SK-N-MC (cell line): ENCODE results near the gene DNER.

Source experiments
- DNase-seq: peaks from one replicate; pipeline ENCODE4 v3.0.0-alpha.2; 2011; ENCODE audit warnings: low read depth, low spot score
- H3K27ac ChIP-seq: fragments of 200-600 bp; sonication (generic); 2 replicates; pipeline ENCODE4 v1.5.1; 2016; ENCODE audit warnings: mixed run types
- H3K36me3 ChIP-seq: fragments of 200-600 bp; sonication (generic); 2 replicates; pipeline ENCODE4 v1.6.1; 2017; ENCODE audit warnings: antibody characterized with exemption, low read length, mixed read lengths; ENCODE audit not compliant: insufficient read depth
- H3K4me3 ChIP-seq: fragments of 200-600 bp; sonication (generic); 2 replicates; pipeline ENCODE4 v1.5.1; 2016
- H3K9ac ChIP-seq: fragments of 200-600 bp; sonication (generic); 2 replicates; pipeline ENCODE4 v1.8.0; 2017; ENCODE audit warnings: mixed run types, mixed read lengths; ENCODE audit not compliant: insufficient read length
- H3K9me3 ChIP-seq: fragments of 200-600 bp; sonication (generic); 2 replicates; pipeline ENCODE4 v1.6.1; 2017; ENCODE audit warnings: low read depth, mild to moderate bottlenecking, antibody characterized with exemption, low read length, moderate library complexity, mixed read lengths
- EZH2 ChIP-seq: fragments of 200-600 bp; sonication (generic); IDR thresholded peaks from one replicate; pipeline ENCODE4 v1.6.1; 2017; ENCODE audit warnings: antibody characterized with exemption
- FOXP2 ChIP-seq: optimal IDR thresholded peaks from 2 replicates; pipeline ENCODE3; 2011; ENCODE audit warnings: mild to moderate bottlenecking, moderate library complexity; ENCODE audit not compliant: insufficient read depth; ENCODE audit errors: extremely low read length, control extremely low read depth
- POLR2AphosphoS5 ChIP-seq: IDR thresholded peaks from 2 replicates; pipeline ENCODE4 v1.6.1; 2012; ENCODE audit warnings: mild to moderate bottlenecking, low read depth, low read length, borderline replicate concordance

The DNER gene

DNA sequence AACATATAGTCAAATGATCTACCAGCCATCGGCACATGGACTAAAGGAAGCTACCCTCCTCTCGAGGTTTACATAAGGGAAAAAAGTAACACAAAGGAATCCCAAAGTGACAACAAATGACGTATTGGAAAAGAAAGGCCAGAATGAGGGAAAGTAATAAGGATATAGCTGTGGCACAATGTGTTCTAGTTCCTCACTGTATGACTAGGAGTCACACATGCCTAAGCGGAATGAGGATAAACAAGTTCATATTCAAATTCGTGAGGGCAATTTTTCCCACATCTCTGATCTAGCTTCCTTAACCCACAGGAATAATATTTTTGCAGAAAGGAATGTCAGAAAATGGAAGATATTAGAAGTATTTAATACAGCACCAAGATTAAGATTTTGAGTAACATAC is 281.0 kb downstream of the DNER start:
- no peak for DNase-seq
- no peak for TF ChIP-seq FOXP2
- TF ChIP-seq EZH2: no peak
- no peak for TF ChIP-seq POLR2AphosphoS5
- H3K9me3 ChIP-seq: no peaks in the 10 kb centered on the region
- H3K9ac ChIP-seq: no peak overlapping the region
- no peak overlapping the region for H3K27ac ChIP-seq
- H3K36me3 ChIP-seq: no peaks in the 10 kb centered on the region
- H3K4me3 ChIP-seq: no peak overlapping the region

GRCh38 chr2:229431327-229431954 is 282.9 kb downstream of the DNER start:
- TF ChIP-seq EZH2 (no peak), POLR2AphosphoS5 (no peak), FOXP2 (no peak)
- Histone ChIP-seq H3K4me3 (no peak overlapping the region), H3K9ac (no peak overlapping the region), H3K27ac (no peak overlapping the region), H3K9me3 (no peaks in the 10 kb centered on the region), H3K36me3 (no peaks in the 10 kb centered on the region)
- peak; percentile 55 for DNase-seq

DNA sequence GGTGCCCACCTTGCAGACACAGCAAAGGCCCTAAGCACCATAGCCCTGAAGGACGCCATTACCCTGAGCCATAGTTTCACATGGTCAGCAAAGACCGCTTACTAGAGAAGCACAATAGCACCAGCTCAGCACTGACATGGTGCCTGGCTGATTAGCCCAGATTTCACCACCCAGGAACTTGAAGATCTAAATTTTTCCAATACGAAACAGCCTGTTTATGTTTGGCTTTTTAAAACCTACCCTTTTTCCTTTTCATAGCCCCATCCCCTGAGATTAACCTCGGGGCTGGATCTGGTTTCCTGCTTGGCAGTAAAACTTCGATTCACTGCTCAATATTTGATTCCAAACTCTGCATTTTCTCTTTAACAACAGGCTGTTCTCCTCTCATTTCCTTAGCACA is 284.8 kb downstream of the DNER start:
- Histone ChIP-seq H3K9me3 (no peaks in the 10 kb centered on the region), H3K36me3 (no peaks in the 10 kb centered on the region), H3K4me3 (no peak overlapping the region), H3K27ac (no peak overlapping the region), H3K9ac (no peak overlapping the region)
- TF ChIP-seq FOXP2: no peak
- TF ChIP-seq EZH2: no peak
- TF ChIP-seq POLR2AphosphoS5: no peak
- no peak for DNase-seq

DNA sequence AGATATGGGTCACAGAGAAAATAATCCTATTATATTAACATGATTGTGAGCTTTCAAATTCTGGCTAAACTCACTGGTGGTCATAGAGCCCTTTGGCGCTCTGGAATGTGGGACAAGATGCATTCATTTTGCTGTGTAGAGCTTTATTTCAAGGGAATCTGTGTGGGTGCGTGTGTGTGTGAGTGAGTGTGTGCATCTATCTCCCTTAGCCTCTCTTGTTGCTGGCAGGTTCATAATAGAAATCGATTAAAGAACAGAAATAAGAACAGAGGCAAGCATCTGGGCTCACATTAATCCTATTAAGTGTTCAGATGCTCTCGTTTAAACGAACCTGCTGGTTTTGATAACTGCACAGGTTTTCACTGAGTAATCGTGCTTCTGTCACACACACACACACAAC is 287.9 kb downstream of the DNER start:
- Histone ChIP-seq H3K9me3 (no peaks in the 10 kb centered on the region; the same call in 1 of the 2 replicates), H3K36me3 (no peaks in the 10 kb centered on the region), H3K9ac (no peak overlapping the region), H3K4me3 (no peak overlapping the region), H3K27ac (no peak overlapping the region)
- DNase-seq: no peak
- TF ChIP-seq POLR2AphosphoS5: no peak
- no peak for TF ChIP-seq FOXP2
- no peak for TF ChIP-seq EZH2

DNA sequence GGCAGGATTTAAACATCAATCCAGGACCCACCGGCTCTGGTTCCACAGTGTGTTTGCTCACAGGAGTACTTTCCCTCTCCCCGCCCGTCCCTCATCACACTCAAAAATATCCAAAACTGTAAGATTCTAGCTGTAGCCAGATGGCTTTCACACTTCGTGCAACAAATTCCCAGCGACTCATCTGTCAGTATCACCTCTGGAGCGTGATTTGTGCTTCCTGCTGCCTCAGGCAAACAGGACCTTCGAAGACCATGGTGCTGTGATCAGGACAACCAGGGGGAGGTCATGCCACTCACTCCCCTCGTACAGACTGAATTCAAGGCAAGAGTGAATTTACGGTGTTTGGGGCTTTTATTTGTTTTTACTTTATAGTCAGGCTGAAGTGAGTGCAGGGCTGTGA is 288.8 kb downstream of the DNER start:
- Histone ChIP-seq H3K9ac (no peak overlapping the region), H3K9me3 (no peaks in the 10 kb centered on the region; the same call in 1 of the 2 replicates), H3K27ac (no peak overlapping the region), H3K36me3 (no peaks in the 10 kb centered on the region), H3K4me3 (no peak overlapping the region)
- no peak for TF ChIP-seq FOXP2
- TF ChIP-seq POLR2AphosphoS5: no peak
- TF ChIP-seq EZH2: no peak
- DNase-seq: no peak

GRCh38 chr2:229422063-229422462 is 292.3 kb downstream of the DNER start:
- DNase-seq: no peak
- Histone ChIP-seq H3K4me3 (no peak overlapping the region), H3K9me3 (no peaks in the 10 kb centered on the region; the same call in 1 of the 2 replicates), H3K27ac (no peak overlapping the region), H3K9ac (no peak overlapping the region), H3K36me3 (no peaks in the 10 kb centered on the region)
- TF ChIP-seq FOXP2: no peak
- TF ChIP-seq EZH2: no peak
- no peak for TF ChIP-seq POLR2AphosphoS5

DNA sequence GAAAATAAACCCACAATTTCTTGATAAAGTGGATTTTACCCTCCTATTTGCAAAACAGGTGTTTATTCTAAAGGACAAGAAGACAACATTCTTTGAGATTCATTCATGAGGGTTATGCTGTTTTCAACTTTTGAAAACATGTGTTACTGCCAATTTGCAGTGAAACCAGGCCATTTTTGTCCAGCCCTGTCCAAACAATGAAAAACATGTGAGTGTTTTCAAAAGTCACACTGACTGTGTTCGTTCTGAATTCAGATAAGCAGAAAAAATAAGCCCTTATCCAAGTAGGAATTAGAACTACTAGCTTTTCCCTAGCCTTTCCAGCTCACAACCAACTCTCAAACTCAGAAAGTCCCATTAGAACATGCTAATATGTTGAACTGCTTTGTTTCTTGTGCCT is 295.2 kb downstream of the DNER start:
- DNase-seq: no peak
- TF ChIP-seq POLR2AphosphoS5 (no peak), EZH2 (no peak), FOXP2 (no peak)
- Histone ChIP-seq H3K9me3 (no peaks in the 10 kb centered on the region; the same call in 1 of the 2 replicates), H3K27ac (no peak overlapping the region), H3K4me3 (no peak overlapping the region), H3K9ac (no peak overlapping the region), H3K36me3 (no peaks in the 10 kb centered on the region)

DNA sequence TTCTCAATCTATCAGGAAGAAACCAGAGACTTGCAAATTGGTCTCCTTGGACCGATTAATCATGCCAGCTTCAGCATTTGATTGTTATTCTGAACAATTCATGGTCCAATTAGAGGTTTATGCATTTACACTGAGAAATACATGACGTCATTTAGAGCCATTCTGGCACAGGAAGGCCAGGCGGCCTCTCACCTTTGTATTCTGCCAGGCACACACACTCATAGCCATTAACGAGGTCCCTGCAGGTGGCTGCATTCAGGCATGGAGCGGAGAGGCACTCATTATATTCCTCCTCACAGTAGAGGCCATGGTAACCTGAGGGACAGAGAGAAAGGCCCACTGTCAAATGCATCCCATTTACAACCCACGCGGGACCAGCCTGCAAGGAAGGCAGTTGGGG is 296.4 kb downstream of the DNER start:
- TF ChIP-seq POLR2AphosphoS5 (no peak), FOXP2 (no peak), EZH2 (no peak)
- Histone ChIP-seq H3K36me3 (no peaks in the 10 kb centered on the region), H3K27ac (no peak overlapping the region), H3K9me3 (no peaks in the 10 kb centered on the region), H3K4me3 (no peak overlapping the region), H3K9ac (no peak overlapping the region)
- no peak for DNase-seq

GRCh38 chr2:229417176-229417575 is 297.2 kb downstream of the DNER start:
- no peak for TF ChIP-seq FOXP2
- no peak for TF ChIP-seq EZH2
- Histone ChIP-seq H3K36me3 (no peaks in the 10 kb centered on the region), H3K9me3 (no peaks in the 10 kb centered on the region), H3K27ac (no peak overlapping the region), H3K4me3 (no peak overlapping the region), H3K9ac (no peak overlapping the region)
- DNase-seq: no peak
